Spleen (tissue), 7 donors: ENCODE results near the gene ACRBP.

Experiments
- CTCF ChIP-seq, 11 experiments: fragments of 200-600 bp in 7 of 11; fragments of 450-650 bp in 4 of 11; sonication (generic) in 4 of 11; IDR thresholded peaks in 8 of 11; conservative IDR thresholded peaks in 3 of 11; 1 replicate in 7 of 11; 2 replicates in 4 of 11; pipeline versions ENCODE4 v1.4.0 to v1.8.0; 2016 to 2021; ENCODE audit warnings: antibody characterized with exemption in 11 of 11, inconsistent platforms in 4 of 11, mild to moderate bottlenecking in 1 of 11
- POLR2AphosphoS5 ChIP-seq, 3 donors: sonication (generic); formaldehyde crosslinking; IDR thresholded peaks; one replicate each; pipeline ENCODE4 v1.5.1; 2017; ENCODE audit warnings: antibody characterized with exemption in 3 of 3
- donor health status: DM: no; HTN: no; CAD: no; lungs with moderate emphysema.
- donor health status: DM: no; HTN: no; CAD: no.
- donor health status: DM: no; HTN: no; CAD: no.

GRCh38 chr12:6613015-6613775 lies 34.0 kb downstream of the ACRBP start:
- TF ChIP-seq POLR2AphosphoS5 (IDR thresholded peaks at IDR 0.05) (peak in 1 of 3 donors; percentile 37), CTCF (IDR thresholded peaks at IDR 0.05 in 8 of 11, conservative IDR thresholded peaks at IDR 0.05 in 3 of 11) (peak in 1 of 11 experiments; percentile 11)
